CD4-positive, alpha-beta T cell treated with Interleukin-15 for 1 hour (primary cell): ENCODE data around the gene AIFM3.
"Not testable (repeated sequence)": the region's sequence is repeated elsewhere in the genome, so short reads cannot be mapped to it uniquely, and the experiment has no call there.

Experiments used
- DNase-seq: peaks from one replicate; pipeline ENCODE4 v3.0.0-alpha.2; 2020

AIFM3 gene

GRCh38 chr22:20966883-20967696 is at the start of gene AIFM3:
TSS of gene AIFM3 (plus strand) at chr22:20967255. CDS start at chr22:20967945, 690 bp downstream.
- no peak for DNase-seq

DNA sequence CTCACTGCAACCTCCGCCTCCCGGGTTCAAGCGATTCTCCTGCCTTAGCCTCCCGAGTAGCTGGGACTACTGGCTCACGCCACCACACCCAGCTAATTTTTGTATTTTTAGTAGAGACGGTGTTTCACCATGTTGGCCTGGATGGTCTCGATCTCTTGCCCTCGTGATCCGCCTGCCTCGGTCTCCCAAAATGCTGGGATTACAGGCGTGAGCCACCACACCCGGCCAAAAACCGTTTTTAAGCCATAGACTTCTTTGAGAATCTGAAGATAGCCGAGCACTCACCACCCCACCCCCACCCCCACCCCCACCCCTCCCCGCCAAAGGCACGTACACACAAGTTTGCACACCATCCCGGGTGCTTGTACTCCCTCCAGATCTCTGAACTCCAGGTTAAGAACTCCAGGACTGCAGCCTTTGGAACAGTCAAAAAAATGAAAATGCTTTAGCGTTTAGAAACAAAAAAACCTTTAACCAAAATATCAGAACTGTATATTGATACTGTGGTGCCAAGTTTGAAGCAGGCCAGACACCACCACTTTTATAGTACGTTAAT is 48.3 kb upstream of the AIFM3 start:
- no peak for DNase-seq

- no peak for DNase-seq
Measured at GRCh38 chr22:20919718-20920117, 47.3 kb upstream of the AIFM3 start.

- no peak for DNase-seq
Measured at GRCh38 chr22:20920881-20921203, 46.2 kb upstream of the AIFM3 start.

- DNase-seq: no peak
Measured at GRCh38 chr22:20922141-20922751, 44.8 kb upstream of the AIFM3 start.

DNA sequence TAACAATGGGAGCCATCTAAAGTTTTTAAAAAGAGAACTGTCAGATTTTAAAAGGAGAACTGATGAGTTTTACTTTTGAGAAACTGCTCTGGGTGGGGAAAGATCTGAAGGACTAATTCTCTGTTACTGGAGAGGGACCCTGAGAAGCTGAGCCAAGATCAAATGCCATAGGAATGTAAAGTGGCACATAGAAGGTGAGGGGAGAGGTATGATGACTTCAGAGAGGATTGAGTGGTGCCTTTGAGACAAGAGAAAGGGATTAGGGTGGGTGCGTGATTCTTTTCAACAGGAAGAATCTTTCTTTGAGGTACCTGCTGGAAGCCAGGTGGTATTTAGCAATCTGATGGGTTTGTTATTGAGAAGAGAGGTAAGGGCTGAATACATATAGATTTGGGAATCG is 40.8 kb upstream of the AIFM3 start:
- no peak for DNase-seq

DNA sequence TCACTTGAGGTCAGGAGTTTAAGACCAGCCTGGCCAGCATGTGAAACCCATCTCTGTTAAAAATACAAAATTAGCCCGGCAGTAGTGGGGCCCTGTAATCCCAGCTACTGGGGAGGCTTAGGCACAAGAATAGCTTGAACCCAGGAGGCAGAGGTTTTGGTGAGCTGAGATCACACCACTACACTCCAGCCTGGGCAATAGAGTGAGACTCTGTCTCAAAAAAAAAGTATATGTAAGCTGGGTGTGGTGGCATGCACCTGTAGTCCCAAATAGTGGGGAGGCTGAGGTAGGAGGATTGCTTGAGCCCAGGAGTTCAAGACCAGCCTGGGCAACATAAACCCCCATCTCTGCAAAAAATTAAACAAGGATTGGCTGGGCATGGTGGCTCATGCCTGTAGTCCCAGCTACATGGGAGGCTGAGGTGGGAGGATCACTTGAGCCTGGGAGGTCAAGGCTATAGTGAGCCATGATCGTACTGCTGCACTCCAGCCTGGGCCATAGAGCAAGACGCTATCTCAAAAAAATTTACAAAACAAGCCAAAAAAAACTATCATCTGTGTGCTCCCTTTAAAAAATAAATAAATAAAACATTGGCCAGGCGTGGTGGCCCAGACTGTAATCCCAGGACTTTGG is 39.0 kb upstream of the AIFM3 start:
- no peak for DNase-seq

- no peak for DNase-seq
Measured at GRCh38 chr22:20928573-20928967, 38.5 kb upstream of the AIFM3 start.

DNA sequence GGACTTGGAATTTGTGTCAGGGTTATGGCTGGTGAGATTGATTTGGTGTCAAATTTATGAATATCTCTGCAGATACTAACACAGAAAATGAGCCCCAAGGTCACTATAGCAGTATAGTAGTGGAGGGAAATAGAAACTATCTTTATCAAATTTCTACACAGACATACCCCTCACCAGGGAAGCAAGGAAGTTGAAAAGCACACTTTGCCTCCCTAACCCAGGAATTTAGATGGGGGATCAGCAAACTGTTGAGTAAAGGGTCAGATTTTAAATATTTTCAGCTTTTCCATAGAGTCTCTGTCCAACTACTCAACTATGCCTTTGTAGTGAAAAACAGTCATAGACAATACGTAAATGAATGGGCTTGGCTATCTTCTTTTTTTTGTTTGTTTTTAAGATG is 37.1 kb upstream of the AIFM3 start:
- DNase-seq: no peak

DNA sequence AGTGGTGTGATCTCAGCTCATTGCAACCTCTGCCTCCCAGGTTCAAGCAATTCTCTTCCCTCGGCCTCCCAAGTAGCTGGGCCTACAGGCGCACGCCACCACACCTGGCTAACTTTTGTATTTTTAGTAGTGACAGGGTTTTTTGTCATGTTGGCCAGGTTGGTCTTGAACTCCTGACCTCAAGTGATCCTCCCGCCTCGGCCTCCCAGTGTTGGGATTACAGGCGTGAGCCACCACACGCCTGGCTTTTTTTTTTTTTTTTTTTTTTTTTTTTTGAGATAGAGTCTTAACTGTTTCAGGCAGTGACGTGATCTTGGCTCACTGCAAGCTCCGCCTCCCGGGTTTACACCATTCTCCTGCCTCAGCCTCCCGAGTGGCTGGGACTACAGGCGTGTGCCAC is 36.6 kb upstream of the AIFM3 start:
- DNase-seq: not testable (repeated sequence)

DNA sequence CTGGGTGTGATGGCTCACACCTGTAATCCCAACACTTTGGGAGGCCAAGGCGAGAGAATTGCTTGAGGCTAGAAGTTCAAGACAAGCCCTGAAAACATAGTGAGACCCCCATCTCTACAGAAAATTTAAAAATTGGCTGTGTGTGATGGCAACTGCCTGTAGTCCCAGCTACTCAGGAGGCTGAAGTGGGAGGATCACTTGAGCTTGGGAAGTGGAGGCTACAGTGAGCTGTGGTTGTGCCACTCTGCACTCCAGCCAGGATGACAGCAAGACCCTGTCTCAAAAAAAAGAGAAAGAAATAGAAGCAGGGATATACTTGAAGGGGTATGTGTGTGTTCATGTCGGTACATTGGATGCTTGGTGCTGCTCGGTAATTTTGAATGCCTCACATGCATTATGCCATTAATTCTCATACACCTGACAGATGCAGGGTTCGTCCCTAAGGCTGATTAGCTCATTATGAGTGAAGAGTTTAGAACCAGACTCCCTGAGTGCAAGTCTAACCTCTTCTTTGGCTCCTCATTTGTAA is 35.9 kb upstream of the AIFM3 start:
- no peak for DNase-seq

DNA sequence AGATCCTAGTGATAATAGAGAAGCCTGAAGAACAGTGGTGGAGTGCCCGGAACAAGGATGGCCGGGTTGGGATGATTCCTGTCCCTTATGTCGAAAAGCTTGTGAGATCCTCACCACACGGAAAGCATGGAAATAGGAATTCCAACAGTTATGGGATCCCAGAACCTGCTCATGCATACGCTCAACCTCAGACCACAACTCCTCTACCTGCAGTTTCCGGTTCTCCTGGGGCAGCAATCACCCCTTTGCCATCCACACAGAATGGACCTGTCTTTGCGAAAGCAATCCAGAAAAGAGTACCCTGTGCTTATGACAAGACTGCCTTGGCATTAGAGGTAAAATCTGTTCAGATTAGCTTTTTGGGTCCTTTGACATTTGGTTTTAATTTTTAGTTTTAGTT is 33.1 kb upstream of the AIFM3 start:
- DNase-seq: no peak

DNA sequence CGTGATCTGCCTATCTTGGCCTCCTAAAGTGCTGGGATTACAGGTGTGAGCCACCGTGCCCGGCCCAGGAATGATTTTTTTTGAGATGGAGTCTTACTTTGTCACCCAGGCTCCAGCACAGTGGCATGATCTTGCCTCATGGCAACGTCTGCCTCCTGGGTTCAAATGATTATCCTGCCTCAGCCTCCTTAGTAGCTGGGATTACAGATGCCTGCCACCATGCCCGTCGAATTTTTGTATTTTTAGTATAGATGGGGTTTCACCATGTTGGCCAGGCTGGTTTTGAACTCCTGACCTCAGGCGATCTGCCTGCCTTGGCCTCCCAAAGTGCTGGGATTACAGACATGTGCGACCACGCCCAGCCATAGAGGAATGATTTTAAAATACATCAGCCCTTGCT is 32.0 kb upstream of the AIFM3 start:
- DNase-seq: not testable (repeated sequence)

DNA sequence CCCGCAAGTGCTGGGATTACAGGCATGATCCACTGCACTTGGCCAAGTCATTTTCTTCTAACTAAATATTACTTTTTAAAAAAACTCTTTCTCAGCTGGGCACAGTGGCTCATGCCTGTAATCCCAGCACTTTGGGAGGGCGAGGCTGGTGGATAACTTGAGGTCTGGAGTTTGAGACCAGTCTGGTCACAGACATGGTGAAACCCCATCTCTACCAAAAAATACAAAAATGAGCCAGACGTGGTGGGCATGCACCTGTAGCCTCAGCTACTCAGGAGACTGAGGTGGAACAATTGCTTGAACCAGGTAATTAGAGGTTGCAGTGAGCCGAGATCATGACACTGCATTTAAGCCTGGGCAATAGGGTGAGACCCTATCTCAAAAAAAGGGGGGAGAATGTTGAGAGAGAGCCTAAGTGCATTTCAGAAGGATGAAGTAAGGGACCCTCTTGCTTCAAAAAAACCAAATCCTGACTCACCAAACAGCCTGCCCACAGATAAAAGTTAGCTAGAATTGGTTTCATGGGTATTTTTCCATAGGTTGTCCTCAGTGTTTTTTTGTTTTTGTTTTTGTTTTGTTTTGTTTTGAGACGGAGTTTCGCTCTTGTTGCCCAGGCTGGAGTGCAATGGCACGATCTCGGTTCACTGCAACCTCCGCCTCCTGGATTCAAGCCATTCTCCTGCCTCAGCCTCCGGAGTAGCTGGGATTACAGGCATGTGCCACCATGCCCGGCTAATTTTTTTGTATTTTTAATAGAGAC is 31.1 kb upstream of the AIFM3 start:
- not testable (repeated sequence) for DNase-seq

GRCh38 chr22:20937031-20937793 is 29.8 kb upstream of the AIFM3 start:
- DNase-seq: no peak

DNA sequence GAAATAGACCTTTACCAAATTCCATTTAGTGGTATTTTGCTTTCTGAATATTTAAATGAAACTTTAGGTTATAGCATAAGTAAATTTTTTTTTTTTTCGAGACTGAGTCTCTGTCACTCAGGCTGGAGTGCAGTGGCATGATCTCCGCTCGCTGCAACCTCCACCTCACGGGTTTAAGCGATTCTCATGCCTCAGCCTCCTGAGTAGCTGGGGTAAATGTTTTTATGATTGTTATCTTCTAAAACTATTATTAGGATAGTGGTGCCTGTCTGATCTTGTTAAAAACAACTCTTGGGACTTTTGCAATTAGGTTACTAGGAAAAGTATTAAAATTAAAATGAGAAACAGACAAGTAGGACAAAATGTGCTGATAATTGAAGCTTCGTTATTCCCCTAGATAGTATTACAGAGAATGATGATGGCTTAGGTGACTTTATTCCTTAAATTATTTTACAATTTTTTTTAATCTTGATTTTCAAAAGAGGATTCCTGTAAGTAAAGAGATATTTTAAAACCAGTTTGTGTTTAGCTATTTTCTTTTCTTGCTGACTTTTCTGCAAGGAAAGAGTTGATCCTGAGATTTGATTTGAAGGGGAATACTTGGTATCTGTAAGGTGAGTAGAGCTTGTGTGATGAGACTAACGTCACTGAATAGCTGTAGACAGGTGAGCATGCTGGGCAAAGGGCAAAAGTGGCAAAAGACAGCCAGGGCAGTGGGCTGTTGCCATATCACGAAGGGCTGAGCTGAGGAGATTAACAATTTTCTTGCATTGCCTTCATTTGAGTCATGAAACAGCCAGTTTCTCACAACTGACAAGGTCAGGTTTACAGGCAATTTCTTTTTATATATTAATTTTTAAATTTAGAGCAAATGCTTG is 29.0 kb upstream of the AIFM3 start:
- DNase-seq: no peak

- not testable (repeated sequence) for DNase-seq
Measured at GRCh38 chr22:20939457-20940185, 27.4 kb upstream of the AIFM3 start.

- no peak for DNase-seq
Measured at GRCh38 chr22:20940186-20940651, 26.8 kb upstream of the AIFM3 start.

- no peak for DNase-seq
Measured at GRCh38 chr22:20940904-20941385, 26.1 kb upstream of the AIFM3 start.
